Brain microvascular endothelial cell (primary cell): ENCODE data around the gene SCN2A.

ENCODE experiments used
- DNase-seq: peaks from one replicate; pipeline ENCODE4 v3.0.0-alpha.2; 2020
- H3K27ac ChIP-seq: fragments of 250-450 bp; sonication (Bioruptor Pico); 2 replicates; pipeline ENCODE4 v1.5.1; 2020; ENCODE audit warnings: mild to moderate bottlenecking, moderate library complexity
- H3K27me3 ChIP-seq: fragments of 250-450 bp; sonication (Bioruptor Pico); replicated peaks from 2 replicates; pipeline ENCODE4 v1.5.1; 2020; ENCODE audit warnings: mild to moderate bottlenecking
- H3K36me3 ChIP-seq: fragments of 250-450 bp; sonication (Bioruptor Pico); replicated peaks from 2 replicates; pipeline ENCODE4 v1.5.1; 2020; ENCODE audit warnings: mild to moderate bottlenecking
- H3K4me3 ChIP-seq: 2 replicates; pipeline ENCODE4 v1.5.1; 2011; ENCODE audit warnings: low read depth, mild to moderate bottlenecking, control low read depth, low read length, moderate library complexity
- in situ Hi-C: cut with HindIII; loops from 2 replicates; pipeline ENCODE4 v1.10.0; 2017; ENCODE audit warnings: low sequenced_read_pairs, low pct_ligation_motif_present
- TF ChIP-seq, protein P1 (sequence below): IDR thresholded peaks from 2 replicates; pipeline ENCODE4 v1.5.1; 2011; ENCODE audit warnings: low read depth, mild to moderate bottlenecking, moderate library complexity, low read length, control low read depth, inconsistent platforms; ENCODE audit errors: missing control alignments

SCN2A gene

DNA sequence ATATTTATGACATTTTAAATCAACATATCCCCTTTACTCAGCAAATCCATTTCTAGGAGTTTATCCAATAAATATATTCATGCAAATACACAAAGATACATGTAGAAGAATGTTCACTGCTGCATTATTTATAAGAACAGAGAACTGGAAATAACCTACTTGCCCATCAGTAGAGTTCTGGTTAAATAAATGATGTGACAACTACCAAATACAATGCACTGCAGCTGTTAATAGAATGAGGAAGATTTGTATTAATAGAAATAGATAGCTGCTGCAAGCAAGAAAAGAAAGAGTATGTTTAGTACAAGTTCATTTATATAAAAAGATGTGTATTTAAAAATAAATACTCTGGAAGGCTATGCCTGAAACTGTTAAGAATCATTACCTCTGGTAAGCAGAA is 181.0 kb downstream of the SCN2A start:
- no peaks in the 10 kb centered on the region for H3K27me3 ChIP-seq
- H3K36me3 ChIP-seq, result no peaks in the 10 kb centered on the region
- TF ChIP-seq, protein P1, sequence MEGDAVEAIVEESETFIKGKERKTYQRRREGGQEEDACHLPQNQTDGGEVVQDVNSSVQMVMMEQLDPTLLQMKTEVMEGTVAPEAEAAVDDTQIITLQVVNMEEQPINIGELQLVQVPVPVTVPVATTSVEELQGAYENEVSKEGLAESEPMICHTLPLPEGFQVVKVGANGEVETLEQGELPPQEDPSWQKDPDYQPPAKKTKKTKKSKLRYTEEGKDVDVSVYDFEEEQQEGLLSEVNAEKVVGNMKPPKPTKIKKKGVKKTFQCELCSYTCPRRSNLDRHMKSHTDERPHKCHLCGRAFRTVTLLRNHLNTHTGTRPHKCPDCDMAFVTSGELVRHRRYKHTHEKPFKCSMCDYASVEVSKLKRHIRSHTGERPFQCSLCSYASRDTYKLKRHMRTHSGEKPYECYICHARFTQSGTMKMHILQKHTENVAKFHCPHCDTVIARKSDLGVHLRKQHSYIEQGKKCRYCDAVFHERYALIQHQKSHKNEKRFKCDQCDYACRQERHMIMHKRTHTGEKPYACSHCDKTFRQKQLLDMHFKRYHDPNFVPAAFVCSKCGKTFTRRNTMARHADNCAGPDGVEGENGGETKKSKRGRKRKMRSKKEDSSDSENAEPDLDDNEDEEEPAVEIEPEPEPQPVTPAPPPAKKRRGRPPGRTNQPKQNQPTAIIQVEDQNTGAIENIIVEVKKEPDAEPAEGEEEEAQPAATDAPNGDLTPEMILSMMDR, result no peak
- H3K4me3 ChIP-seq, result no peak overlapping the region
- no peak overlapping the region for H3K27ac ChIP-seq
- DNase-seq, result no peak
- in situ Hi-C loops, result no loop called here

DNA sequence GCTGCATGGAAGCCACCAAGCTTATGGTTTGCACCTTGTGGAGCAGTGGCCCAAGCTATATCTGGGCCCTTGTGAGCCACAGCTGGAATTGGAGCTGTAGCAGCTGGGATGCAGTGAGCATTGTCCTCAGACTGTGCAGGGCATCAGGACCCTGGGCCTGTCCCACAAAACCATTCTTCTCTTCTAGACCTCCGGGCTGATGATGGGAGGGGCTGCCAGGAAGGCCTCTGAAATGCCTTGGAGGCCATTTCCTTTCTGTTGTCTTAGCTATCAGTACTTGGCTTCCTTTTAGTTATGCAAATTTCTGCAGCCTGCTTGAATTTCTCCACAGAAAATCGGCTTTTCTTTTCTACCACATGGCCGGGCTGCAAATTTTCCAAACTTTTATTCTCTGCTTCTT is 183.9 kb downstream of the SCN2A start:
- in situ Hi-C loops, result no loop called here
- no peak for DNase-seq
- TF ChIP-seq, protein P1, result no peak
- H3K27ac ChIP-seq, result no peak overlapping the region
- no peaks in the 10 kb centered on the region for H3K36me3 ChIP-seq
- no peak overlapping the region for H3K4me3 ChIP-seq
- no peaks in the 10 kb centered on the region for H3K27me3 ChIP-seq

DNA sequence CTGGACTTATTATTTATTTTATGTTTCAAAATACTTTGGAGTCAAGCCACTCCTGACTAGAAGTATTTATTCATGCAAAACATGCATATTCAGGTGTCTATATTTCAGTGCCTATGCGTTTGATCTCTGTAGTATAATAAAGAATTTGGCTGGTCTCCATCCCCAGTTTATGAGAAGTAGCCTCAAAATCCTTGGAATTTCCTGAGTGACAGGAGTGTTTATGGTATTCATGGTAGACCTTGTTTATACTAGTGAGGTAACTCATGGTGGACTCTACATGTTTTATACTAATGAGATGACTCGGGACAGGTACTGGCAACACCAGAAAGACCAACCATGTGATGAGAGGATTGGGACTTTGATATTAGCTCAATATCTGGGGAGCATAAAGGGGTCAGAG is 186.3 kb downstream of the SCN2A start:
- Histone ChIP-seq H3K4me3 (no peak overlapping the region), H3K27ac (no peak overlapping the region), H3K36me3 (no peaks in the 10 kb centered on the region), H3K27me3 (no peaks in the 10 kb centered on the region)
- no peak for DNase-seq
- TF ChIP-seq, protein P1, result no peak
- in situ Hi-C loops, result no loop called here

DNA sequence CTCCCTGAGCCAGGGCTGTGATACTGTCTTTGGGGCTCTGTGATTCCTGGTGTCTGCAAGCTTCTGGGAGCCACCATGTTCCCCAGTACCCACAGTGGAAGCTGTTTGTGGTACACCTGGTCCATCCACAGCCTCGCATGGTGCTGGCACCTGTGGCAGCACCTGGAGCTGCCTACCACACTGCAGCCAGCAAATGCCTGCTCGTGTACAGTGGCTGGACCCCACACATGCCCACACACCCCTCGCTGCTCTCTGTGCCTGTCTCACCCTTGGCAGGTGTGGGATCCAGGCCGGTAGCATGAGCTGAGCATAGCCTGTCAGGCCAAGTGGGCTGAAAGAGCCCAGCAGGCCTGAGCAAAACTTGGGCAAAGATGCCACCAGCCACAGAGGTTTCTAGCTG is 188.5 kb downstream of the SCN2A start:
- in situ Hi-C loops, result no loop called here
- H3K27me3 ChIP-seq, result no peaks in the 10 kb centered on the region
- TF ChIP-seq, protein P1, result no peak
- H3K36me3 ChIP-seq, result no peaks in the 10 kb centered on the region
- no peak for DNase-seq
- no peak overlapping the region for H3K4me3 ChIP-seq
- no peak overlapping the region for H3K27ac ChIP-seq

DNA sequence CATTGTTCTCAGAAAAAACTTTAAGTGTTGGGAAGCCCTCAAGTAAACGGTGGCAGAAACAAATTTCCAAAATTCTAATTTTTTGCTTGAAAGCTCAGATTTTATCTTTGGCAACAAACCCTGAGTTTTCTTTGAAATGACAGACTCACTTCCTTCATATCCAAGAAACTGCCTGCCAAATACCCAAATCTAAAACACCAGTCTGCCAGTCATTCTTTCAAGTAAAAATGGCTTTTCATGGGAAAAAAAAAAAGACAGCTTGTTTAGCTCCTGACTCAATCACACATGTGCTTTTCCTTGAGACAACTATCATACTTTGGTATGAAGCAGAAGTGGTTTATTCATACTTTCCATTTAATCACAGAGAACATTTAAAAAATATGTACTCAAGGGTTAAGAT is 189.7 kb downstream of the SCN2A start:
- no peak for DNase-seq
- H3K4me3 ChIP-seq, result no peak overlapping the region
- H3K27me3 ChIP-seq, result no peaks in the 10 kb centered on the region
- TF ChIP-seq, protein P1, result no peak
- no peaks in the 10 kb centered on the region for H3K36me3 ChIP-seq
- no peak overlapping the region for H3K27ac ChIP-seq
- in situ Hi-C loops, result no loop called here

DNA sequence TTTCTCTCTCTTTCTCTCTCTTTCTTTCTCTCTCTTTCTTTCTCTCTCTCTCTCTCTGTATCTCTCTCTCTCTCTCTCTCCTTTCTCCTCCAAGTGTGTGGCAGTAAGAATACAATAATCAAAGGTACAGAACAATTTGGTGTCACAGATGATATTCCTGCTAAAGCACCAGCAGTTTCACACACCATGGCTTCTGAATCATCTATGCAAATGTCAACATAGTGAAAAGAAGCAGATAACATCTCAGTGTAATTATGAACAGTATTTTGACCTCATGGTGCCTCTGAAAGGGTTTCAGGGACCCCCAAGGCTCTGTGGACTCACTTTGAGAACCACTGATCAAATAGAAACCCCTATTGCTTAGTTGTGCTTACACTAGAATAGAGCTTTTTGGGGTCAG is 191.8 kb downstream of the SCN2A start:
- TF ChIP-seq, protein P1, result no peak
- no peak overlapping the region for H3K27ac ChIP-seq
- H3K27me3 ChIP-seq, result no peaks in the 10 kb centered on the region
- no peak for DNase-seq
- no peaks in the 10 kb centered on the region for H3K36me3 ChIP-seq
- no peak overlapping the region for H3K4me3 ChIP-seq
- in situ Hi-C loops, result no loop called here
